CD4-positive, CD25-positive, alpha-beta regulatory T cell (primary cell): ENCODE data around the gene SPRR5. TPM values are rescaled to one million over a fixed set of nuclear protein-coding genes. Genes with fewer than 3 reads are reported as not detected.

Source experiments
- ATAC-seq, 2 donors: fragments of 150-1000 bp; cut with Tn5 transposase; one replicate each; pipeline ENCODE4 v1.10.0; 2021; ENCODE audit warnings: low read depth in 2 of 2, moderate number of reproducible peaks in 2 of 2, moderate library complexity in 1 of 2
- DNase-seq, 3 donors: peaks; one replicate each; pipeline versions ENCODE4 v3.0.0 to v3.0.0-alpha.2; 2012 to 2022; ENCODE audit warnings: mixed read lengths in 1 of 3
- H3K27ac ChIP-seq: one replicate; pipeline ENCODE4 v1.7.0; 2013; ENCODE audit warnings: mild to moderate bottlenecking, low read length; ENCODE audit not compliant: insufficient read depth, poor library complexity, severe bottlenecking
- H3K27me3 ChIP-seq: one replicate; pipeline ENCODE4 v1.7.0; 2013; ENCODE audit warnings: low read length; ENCODE audit not compliant: control insufficient read depth, insufficient read depth
- H3K36me3 ChIP-seq: one replicate; pipeline ENCODE4 v1.7.0; 2013; ENCODE audit warnings: mild to moderate bottlenecking, low read length, moderate library complexity; ENCODE audit not compliant: control insufficient read depth, insufficient read depth
- H3K4me1 ChIP-seq: 2 replicates; pipeline ENCODE4 v1.7.0; 2013; ENCODE audit warnings: mild to moderate bottlenecking, low read length; ENCODE audit not compliant: insufficient read depth, control insufficient read depth, poor library complexity, severe bottlenecking
- H3K4me3 ChIP-seq: one replicate; pipeline ENCODE4 v1.7.0; 2013; ENCODE audit warnings: low read depth, mild to moderate bottlenecking, low read length, moderate library complexity
- H3K9me3 ChIP-seq, 2 experiments: 1 replicate in 1 of 2; 2 replicates in 1 of 2; pipeline ENCODE4 v1.7.0; 2013; ENCODE audit warnings: low read length in 2 of 2, mild to moderate bottlenecking in 1 of 2, moderate library complexity in 1 of 2; ENCODE audit not compliant: control insufficient read depth in 2 of 2
- H3K27ac Mint-ChIP-seq, 3 donors: one replicate each; pipeline ENCODE4 v1.8.0; 2020 to 2022; ENCODE audit warnings: mild to moderate bottlenecking in 3 of 3, mixed read lengths in 3 of 3, moderate library complexity in 2 of 3
- H3K27me3 Mint-ChIP-seq: one replicate; pipeline ENCODE4 v1.8.0; 2022; ENCODE audit warnings: mild to moderate bottlenecking, mixed read lengths
- H3K36me3 Mint-ChIP-seq: one replicate; pipeline ENCODE4 v1.8.0; 2020; ENCODE audit warnings: mixed read lengths
- H3K4me1 Mint-ChIP-seq, 4 donors: one replicate each; pipeline ENCODE4 v1.8.0; 2020 to 2022; ENCODE audit warnings: mixed read lengths in 4 of 4, mild to moderate bottlenecking in 1 of 4
- H3K4me3 Mint-ChIP-seq, 4 donors: one replicate each; pipeline ENCODE4 v1.8.0; 2020 to 2022; ENCODE audit warnings: mild to moderate bottlenecking in 4 of 4, mixed read lengths in 4 of 4, moderate library complexity in 3 of 4
- H3K9me3 Mint-ChIP-seq, 7 donors: one replicate each; pipeline ENCODE4 v1.8.0; 2020 to 2022; ENCODE audit warnings: mixed read lengths in 7 of 7, mild to moderate bottlenecking in 3 of 7, moderate library complexity in 2 of 7
- polyA plus RNA-seq, 4 donors: library from polyadenylated mRNA; unstranded; fragments of 300-500 nt; fragmentation: Illumina TruSeq; gene quantifications; one replicate each; pipeline ENCODE4 v1.2.3, GENCODE V29; 2021
- total RNA-seq: library from RNA; stranded (reverse); gene quantifications from one replicate; pipeline ENCODE4 v1.2.3, GENCODE V29; 2022

SPRR5 gene, protein sequence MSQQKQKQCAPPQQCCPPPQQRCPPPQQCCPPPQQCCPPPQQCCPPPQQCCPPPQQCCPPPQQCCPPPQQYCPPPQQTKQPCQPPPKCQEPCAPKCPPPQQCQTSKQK
- total RNA-seq (not detected), polyA plus RNA-seq (not detected)

DNA sequence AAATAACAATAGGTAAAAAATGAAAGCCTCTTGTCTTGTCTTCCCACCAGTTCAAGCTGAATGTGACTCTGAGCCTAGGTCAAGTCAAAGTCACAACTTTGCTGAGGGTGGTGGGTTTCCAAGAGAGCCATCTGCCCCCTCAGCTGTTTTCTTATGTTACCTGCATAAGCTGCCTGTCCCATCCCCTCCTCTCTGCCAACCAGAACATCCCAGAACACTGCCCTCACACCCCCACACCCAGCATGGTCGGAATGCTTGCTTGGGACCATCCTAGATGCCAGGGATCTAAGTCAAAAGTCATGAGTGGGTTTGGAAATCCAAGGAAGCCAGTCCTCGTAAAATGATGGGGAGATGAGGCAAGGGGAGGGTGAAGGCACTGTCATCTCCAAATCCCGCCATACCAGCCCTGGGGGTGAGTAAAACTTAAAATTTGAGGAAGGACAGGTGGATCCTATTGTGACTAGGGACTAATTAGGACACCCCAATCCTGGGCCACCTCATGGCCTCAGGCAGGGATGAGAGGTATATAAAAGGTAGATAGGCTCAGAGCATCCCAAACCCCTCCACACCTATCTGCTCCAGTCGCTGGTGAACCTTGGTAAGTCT is at the start of gene SPRR5:
SPRR5 (plus strand) TSS at position 556 of the 606 bp plus-strand sequence. CDS start 1,349 bp downstream, outside the sequence.
- H3K4me1 ChIP-seq = no peaks in the 10 kb centered on the region
- peak within 1 kb of the TSS in 1 of 3 donors; percentile 32 for H3K27ac Mint-ChIP-seq

GRCh38 chr1:152899027-152899426 is 48.0 kb upstream of the SPRR5 start:
- Mint-ChIP-seq H3K36me3 (no peaks in the 10 kb centered on the region), H3K9me3 (peaks cover 0 to 11% (median 1%) of the 10 kb centered on the region in 7 donors), H3K4me3 (no peak overlapping the region), H3K27me3 (peaks cover 20% of the 10 kb centered on the region), H3K4me1 (no peaks in the 10 kb centered on the region), H3K27ac (no peak overlapping the region)
- no peaks in the 10 kb centered on the region for H3K9me3 ChIP-seq
- H3K4me1 ChIP-seq = no peaks in the 10 kb centered on the region
- H3K36me3 ChIP-seq = no peaks in the 10 kb centered on the region
- no peak for ATAC-seq
- no peak for DNase-seq
- H3K27ac ChIP-seq = no peak overlapping the region
- peaks cover 6% of the 10 kb centered on the region for H3K27me3 ChIP-seq
- no peak overlapping the region for H3K4me3 ChIP-seq

More for the DNA sequence above, at the start of gene SPRR5:
- Mint-ChIP-seq H3K36me3 (no peaks in the 10 kb centered on the region), H3K27me3 (peaks cover 18% of the 10 kb centered on the region), H3K9me3 (peaks cover 0 to 2% (median 0%) of the 10 kb centered on the region in 7 donors), H3K4me3 (no peak within 1 kb of the TSS), H3K4me1 (no peaks in the 10 kb centered on the region)
- H3K9me3 ChIP-seq = no peaks in the 10 kb centered on the region
- no peak for ATAC-seq
- H3K27ac ChIP-seq = no peak within 1 kb of the TSS
- no peaks in the 10 kb centered on the region for H3K36me3 ChIP-seq
- H3K27me3 ChIP-seq = peaks cover 3% of the 10 kb centered on the region
- H3K4me3 ChIP-seq = no peak within 1 kb of the TSS
- DNase-seq = no peak

- Mint-ChIP-seq H3K4me3 (no peak overlapping the region), H3K4me1 (no peaks in the 10 kb centered on the region), H3K27me3 (peaks cover 16% of the 10 kb centered on the region), H3K27ac (no peak overlapping the region), H3K36me3 (no peaks in the 10 kb centered on the region), H3K9me3 (peaks cover 0 to 8% (median 0%) of the 10 kb centered on the region in 7 donors)
- no peaks in the 10 kb centered on the region for H3K9me3 ChIP-seq
- no peak overlapping the region for H3K27ac ChIP-seq
- no peak overlapping the region for H3K4me3 ChIP-seq
- peaks cover 8% of the 10 kb centered on the region for H3K27me3 ChIP-seq
- ATAC-seq (no peak), DNase-seq (no peak)
- no peaks in the 10 kb centered on the region for H3K36me3 ChIP-seq
- H3K4me1 ChIP-seq = no peaks in the 10 kb centered on the region
Observed at GRCh38 chr1:152899883-152900282, 47.1 kb upstream of the SPRR5 start.

DNA sequence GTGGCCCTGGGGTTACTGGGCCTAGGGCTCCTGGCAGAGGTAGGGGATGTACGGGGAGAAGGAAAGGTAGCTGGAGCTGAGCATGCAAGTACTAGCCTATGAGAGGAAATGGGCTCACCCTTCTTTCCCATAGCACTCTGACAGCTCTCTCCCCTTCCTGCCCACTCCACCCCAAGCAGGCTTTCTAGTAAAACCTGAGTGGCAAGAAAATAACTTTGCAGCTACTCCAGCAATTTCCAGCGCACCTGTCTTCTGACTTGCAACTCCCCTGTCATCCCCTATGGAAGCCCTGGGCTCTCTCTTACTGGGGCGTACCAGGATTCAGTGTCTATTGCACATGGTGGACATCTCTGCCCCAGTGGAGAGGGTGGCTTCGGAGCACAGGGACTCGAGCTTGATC is 45.4 kb upstream of the SPRR5 start:
- DNase-seq (no peak), ATAC-seq (no peak)
- Histone ChIP-seq H3K27me3 (peaks cover 7% of the 10 kb centered on the region), H3K4me3 (no peak overlapping the region), H3K36me3 (no peaks in the 10 kb centered on the region), H3K9me3 (no peaks in the 10 kb centered on the region), H3K27ac (no peak overlapping the region), H3K4me1 (no peaks in the 10 kb centered on the region)
- H3K36me3 Mint-ChIP-seq = no peaks in the 10 kb centered on the region
- no peak overlapping the region for H3K4me3 Mint-ChIP-seq
- peaks cover 0 to 10% (median 0%) of the 10 kb centered on the region in 7 donors for H3K9me3 Mint-ChIP-seq
- no peak overlapping the region for H3K27ac Mint-ChIP-seq
- H3K4me1 Mint-ChIP-seq = no peaks in the 10 kb centered on the region
- H3K27me3 Mint-ChIP-seq = peaks cover 7% of the 10 kb centered on the region

DNA sequence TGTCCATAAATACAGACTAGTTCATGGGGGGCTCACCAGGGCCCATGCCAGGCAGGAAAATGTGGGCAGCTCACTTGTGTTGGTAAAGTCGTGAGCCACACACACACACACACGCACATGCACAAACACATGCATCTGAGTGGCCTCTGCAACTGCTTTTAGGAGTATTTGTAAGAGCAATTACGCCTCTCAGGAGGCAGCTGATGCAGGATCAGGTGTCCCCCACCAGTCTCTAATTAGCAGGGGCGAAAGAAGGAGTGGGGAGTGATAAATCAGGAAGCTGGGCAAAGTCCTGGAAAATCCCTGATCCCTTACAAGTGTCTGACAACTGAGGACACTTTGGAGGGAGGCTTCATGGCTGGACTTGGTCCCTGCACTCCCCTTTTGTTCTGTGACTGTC is 44.4 kb upstream of the SPRR5 start:
- no peak overlapping the region for H3K4me3 ChIP-seq
- H3K36me3 ChIP-seq = no peaks in the 10 kb centered on the region
- H3K36me3 Mint-ChIP-seq = no peaks in the 10 kb centered on the region
- peaks cover 0 to 7% (median 0%) of the 10 kb centered on the region in 7 donors for H3K9me3 Mint-ChIP-seq
- ATAC-seq = no peak
- no peaks in the 10 kb centered on the region for H3K4me1 ChIP-seq
- no peak overlapping the region for H3K4me3 Mint-ChIP-seq
- H3K27me3 ChIP-seq = peaks cover 6% of the 10 kb centered on the region
- DNase-seq = no peak
- no peak overlapping the region for H3K27ac ChIP-seq
- peaks cover 12% of the 10 kb centered on the region for H3K27me3 Mint-ChIP-seq
- H3K27ac Mint-ChIP-seq = no peak overlapping the region
- no peaks in the 10 kb centered on the region for H3K9me3 ChIP-seq
- H3K4me1 Mint-ChIP-seq = no peaks in the 10 kb centered on the region

GRCh38 chr1:152904688-152905440 is 42.1 kb upstream of the SPRR5 start:
- Mint-ChIP-seq H3K27me3 (peaks cover 16% of the 10 kb centered on the region), H3K4me1 (no peaks in the 10 kb centered on the region), H3K4me3 (no peak overlapping the region), H3K9me3 (peaks cover 0 to 4% (median 0%) of the 10 kb centered on the region in 7 donors), H3K27ac (no peak overlapping the region), H3K36me3 (no peaks in the 10 kb centered on the region)
- ATAC-seq = no peak
- Histone ChIP-seq H3K9me3 (no peaks in the 10 kb centered on the region), H3K4me3 (no peak overlapping the region), H3K36me3 (no peaks in the 10 kb centered on the region), H3K27ac (no peak overlapping the region), H3K4me1 (no peaks in the 10 kb centered on the region), H3K27me3 (peaks cover 6% of the 10 kb centered on the region)
- DNase-seq = no peak

- Histone ChIP-seq H3K27me3 (peaks cover 6% of the 10 kb centered on the region), H3K4me3 (no peak overlapping the region), H3K27ac (no peak overlapping the region), H3K9me3 (no peaks in the 10 kb centered on the region), H3K36me3 (no peaks in the 10 kb centered on the region), H3K4me1 (no peaks in the 10 kb centered on the region)
- Mint-ChIP-seq H3K36me3 (no peaks in the 10 kb centered on the region), H3K27ac (no peak overlapping the region), H3K4me3 (no peak overlapping the region), H3K9me3 (peaks cover 0 to 4% (median 0%) of the 10 kb centered on the region in 7 donors), H3K27me3 (peaks cover 13% of the 10 kb centered on the region), H3K4me1 (no peaks in the 10 kb centered on the region)
- ATAC-seq (no peak), DNase-seq (no peak)
Observed at GRCh38 chr1:152906023-152906565, 40.9 kb upstream of the SPRR5 start.
